Measurements from ENCODE around the gene PIK3CG.
"Not testable (repeated sequence)": the region's sequence is repeated elsewhere in the genome, so short reads cannot be mapped to it uniquely, and the experiment has no call there.

- TF ChIP-seq YY1 (IDR thresholded peaks at IDR 0.05; ENCODE audit: insufficient read depth, insufficient read length); ZNF274 (IDR thresholded peaks at IDR 0.05; ENCODE audit: low read depth, low read length): not testable (repeated sequence)
Measured at GRCh38 chr7:106924468-106924867, 59.4 kb downstream of the PIK3CG start.

All from NT2/D1 (cell line).